GM23338 (cell line): ENCODE results near the gene MPC2. TPM values are rescaled to one million over a fixed set of nuclear protein-coding genes. Genes with fewer than 3 reads are reported as not detected.

Source experiments
- ATAC-seq: fragments of 200-7000 bp; cut with Tn5 transposase; 3 replicates; pipeline ENCODE4 v1.9.1; 2020
- DNase-seq: peaks from one replicate; pipeline ENCODE4 v3.0.0-alpha.2; 2015; ENCODE audit warnings: low spot score
- H2AFZ ChIP-seq: fragments of 200-600 bp; sonication (generic); 2 replicates; pipeline ENCODE4 v1.8.0; 2016; ENCODE audit warnings: antibody characterized with exemption, mild to moderate bottlenecking, moderate library complexity
- H3F3A ChIP-seq: fragments of 200-600 bp; sonication (generic); replicated peaks from 2 replicates; pipeline ENCODE4 v1.8.0; 2017; ENCODE audit warnings: antibody characterized with exemption, mixed run types, low read depth
- H3K27ac ChIP-seq: fragments of 200-600 bp; sonication (generic); 2 replicates; pipeline ENCODE4 v1.6.1; 2016; ENCODE audit warnings: low read depth
- H3K27me3 ChIP-seq: fragments of 200-600 bp; sonication (generic); 2 replicates; pipeline ENCODE4 v1.8.0; 2016; ENCODE audit warnings: mild to moderate bottlenecking, mixed run types, moderate library complexity; ENCODE audit not compliant: insufficient read depth
- H3K36me3 ChIP-seq: fragments of 200-600 bp; sonication (generic); 2 replicates; pipeline ENCODE4 v1.8.0; 2016; ENCODE audit warnings: mild to moderate bottlenecking; ENCODE audit not compliant: insufficient read depth
- H3K4me1 ChIP-seq: fragments of 200-600 bp; sonication (generic); 2 replicates; pipeline ENCODE4 v1.8.0; 2016; ENCODE audit warnings: mild to moderate bottlenecking, moderate library complexity; ENCODE audit not compliant: insufficient read depth
- H3K4me2 ChIP-seq: fragments of 200-600 bp; sonication (generic); 2 replicates; pipeline ENCODE4 v1.7.1; 2017; ENCODE audit warnings: mixed run types
- H3K4me3 ChIP-seq: fragments of 200-600 bp; sonication (generic); 2 replicates; pipeline ENCODE4 v1.6.1; 2016; ENCODE audit warnings: mixed run types
- H3K79me2 ChIP-seq: fragments of 200-600 bp; sonication (generic); replicated peaks from 2 replicates; pipeline ENCODE4 v1.8.0; 2017; ENCODE audit warnings: mild to moderate bottlenecking; ENCODE audit not compliant: insufficient read depth
- H3K9me2 ChIP-seq: fragments of 200-600 bp; sonication (generic); 2 replicates; pipeline ENCODE4 v1.8.0; 2017; ENCODE audit not compliant: insufficient read depth
- H4K20me1 ChIP-seq: fragments of 200-600 bp; sonication (generic); replicated peaks from 2 replicates; pipeline ENCODE4 v1.8.0; 2017; ENCODE audit warnings: mild to moderate bottlenecking; ENCODE audit not compliant: insufficient read depth
- H3K27ac Mint-ChIP-seq: 2 replicates; pipeline ENCODE4 v1.8.0; 2020; ENCODE audit warnings: inconsistent platforms, mild to moderate bottlenecking, moderate library complexity, mixed read lengths
- H3K27me3 Mint-ChIP-seq: 3 replicates; pipeline ENCODE4 v1.8.0; 2022; ENCODE audit warnings: low read depth, mild to moderate bottlenecking, moderate library complexity, mixed read lengths, inconsistent platforms; ENCODE audit not compliant: insufficient read depth, poor library complexity
- H3K36me3 Mint-ChIP-seq: 3 replicates; pipeline ENCODE4 v1.8.0; 2021; ENCODE audit warnings: low read depth, mild to moderate bottlenecking, inconsistent platforms, moderate library complexity, mixed read lengths
- H3K4me1 Mint-ChIP-seq: 3 replicates; pipeline ENCODE4 v1.8.0; 2020; ENCODE audit warnings: mild to moderate bottlenecking, inconsistent platforms, mixed read lengths
- H3K4me3 Mint-ChIP-seq: 3 replicates; pipeline ENCODE4 v1.8.0; 2021; ENCODE audit warnings: moderate library complexity, mild to moderate bottlenecking, inconsistent platforms, mixed read lengths
- H3K9me3 Mint-ChIP-seq: 3 replicates; pipeline ENCODE4 v1.8.0; 2020; ENCODE audit warnings: moderate library complexity, mild to moderate bottlenecking, inconsistent platforms, mixed read lengths
- CREB1 ChIP-seq: fragments of 250-450 bp; sonication (Bioruptor Pico); IDR thresholded peaks from 2 replicates; pipeline ENCODE4 v1.5.0; 2020; ENCODE audit warnings: low read depth, mild to moderate bottlenecking, moderate library complexity
- ETS1 ChIP-seq: IDR thresholded peaks from 2 replicates; pipeline ENCODE4 v1.6.1; 2016; ENCODE audit warnings: antibody characterized with exemption
- EZH2 ChIP-seq: fragments of 200-600 bp; sonication (generic); IDR thresholded peaks from one replicate; pipeline ENCODE4 v1.8.0; 2017; ENCODE audit warnings: antibody characterized with exemption, mild to moderate bottlenecking, low read depth; ENCODE audit not compliant: unreplicated experiment
- EZH2phosphoT487 ChIP-seq: fragments of 200-600 bp; sonication (generic); IDR thresholded peaks from one replicate; pipeline ENCODE4 v1.8.1; 2018; ENCODE audit warnings: antibody characterized with exemption; ENCODE audit not compliant: unreplicated experiment
- JUNB ChIP-seq: IDR thresholded peaks from one replicate; pipeline ENCODE4 v1.6.1; 2016; ENCODE audit warnings: antibody characterized with exemption; ENCODE audit not compliant: unreplicated experiment
- NANOG ChIP-seq: IDR thresholded peaks from 2 replicates; pipeline ENCODE4 v1.6.1; 2016; ENCODE audit warnings: antibody characterized with exemption, borderline replicate concordance
- POLR2AphosphoS5 ChIP-seq: IDR thresholded peaks from 2 replicates; pipeline ENCODE4 v1.6.1; 2016; ENCODE audit warnings: antibody characterized with exemption, low read depth
- STAT1 ChIP-seq: IDR thresholded peaks from one replicate; pipeline ENCODE4 v1.6.1; 2016; ENCODE audit warnings: antibody characterized with exemption; ENCODE audit not compliant: unreplicated experiment
- ZNF114 ChIP-seq: fragments of 250-450 bp; sonication (Bioruptor Pico); IDR thresholded peaks from 2 replicates; pipeline ENCODE4 v1.5.0; 2020; ENCODE audit warnings: mild to moderate bottlenecking, moderate library complexity
- ZNF331 ChIP-seq: fragments of 250-450 bp; sonication (Bioruptor Pico); IDR thresholded peaks from 2 replicates; pipeline ENCODE4 v1.5.0; 2020; ENCODE audit warnings: low read depth, mild to moderate bottlenecking, moderate library complexity
- polyA plus RNA-seq: library from polyadenylated mRNA; unstranded; fragments of >200 nt; fragmentation: Nextera tagmentation; extraction: Ambion mirVana; gene quantifications from 2 replicates; pipeline ENCODE4 v1.2.1, GENCODE V29; 2016
- total RNA-seq: library from RNA; depleted of rRNA; stranded (reverse); fragments of >200 nt; shearing (Covaris generic); gene quantifications from 2 replicates; pipeline ENCODE4 v1.2.3, GENCODE V29; 2014
- TF ChIP-seq, protein P1 (sequence below): IDR thresholded peaks from one replicate; pipeline ENCODE4 v1.6.1; 2018; ENCODE audit warnings: antibody characterized with exemption; ENCODE audit not compliant: unreplicated experiment
- TF ChIP-seq, protein P2 (sequence below), 2 experiments: fragments of 200-600 bp in 1 of 2; sonication (generic) in 1 of 2; conservative IDR thresholded peaks; 2 replicates each; pipeline versions ENCODE4 v1.5.1 to v1.6.1; 2016 to 2017; ENCODE audit warnings: antibody characterized with exemption in 2 of 2, low read depth in 2 of 2, mild to moderate bottlenecking in 2 of 2, moderate library complexity in 1 of 2
- TF ChIP-seq, protein P3 (sequence below): fragments of 250-450 bp; sonication (Bioruptor Pico); IDR thresholded peaks from 2 replicates; pipeline ENCODE4 v1.5.0; 2020; ENCODE audit warnings: mild to moderate bottlenecking, moderate library complexity

MPC2 gene
- total and polyA plus RNA-seq, 2 experiments from 2014 or later, result 21.6 to 76.9 TPM

GRCh38 chr1:167890400-167890799 lies 46.5 kb downstream of the MPC2 start:
- H3K79me2 ChIP-seq, result no peaks in the 10 kb centered on the region
- Mint-ChIP-seq H3K27ac (no peak overlapping the region), H3K27me3 (no peaks in the 10 kb centered on the region), H3K9me3 (peaks cover 6% of the 10 kb centered on the region; the same call in 2 of the 3 replicates), H3K4me3 (no peak overlapping the region), H3K36me3 (0 out of 3 replicates have a peak, but pooled peaks cover 3% of the 10 kb centered on the region), H3K4me1 (no peaks in the 10 kb centered on the region; the same call in 2 of the 3 replicates)
- H3K9me2 ChIP-seq, result peaks cover 2% of the 10 kb centered on the region; the same call in 1 of the 2 replicates
- H3K27me3 ChIP-seq, result no peaks in the 10 kb centered on the region
- H4K20me1 ChIP-seq, result no peaks in the 10 kb centered on the region
- TF ChIP-seq POLR2AphosphoS5 (no peak), ETS1 (no peak), JUNB (no peak), CREB1 (CRISPR knock-in tag) (no peak), EZH2 (no peak), STAT1 (no peak), ZNF331 (no peak), NANOG (no peak), EZH2phosphoT487 (no peak), ZNF114 (no peak)
- TF ChIP-seq, protein P1, sequence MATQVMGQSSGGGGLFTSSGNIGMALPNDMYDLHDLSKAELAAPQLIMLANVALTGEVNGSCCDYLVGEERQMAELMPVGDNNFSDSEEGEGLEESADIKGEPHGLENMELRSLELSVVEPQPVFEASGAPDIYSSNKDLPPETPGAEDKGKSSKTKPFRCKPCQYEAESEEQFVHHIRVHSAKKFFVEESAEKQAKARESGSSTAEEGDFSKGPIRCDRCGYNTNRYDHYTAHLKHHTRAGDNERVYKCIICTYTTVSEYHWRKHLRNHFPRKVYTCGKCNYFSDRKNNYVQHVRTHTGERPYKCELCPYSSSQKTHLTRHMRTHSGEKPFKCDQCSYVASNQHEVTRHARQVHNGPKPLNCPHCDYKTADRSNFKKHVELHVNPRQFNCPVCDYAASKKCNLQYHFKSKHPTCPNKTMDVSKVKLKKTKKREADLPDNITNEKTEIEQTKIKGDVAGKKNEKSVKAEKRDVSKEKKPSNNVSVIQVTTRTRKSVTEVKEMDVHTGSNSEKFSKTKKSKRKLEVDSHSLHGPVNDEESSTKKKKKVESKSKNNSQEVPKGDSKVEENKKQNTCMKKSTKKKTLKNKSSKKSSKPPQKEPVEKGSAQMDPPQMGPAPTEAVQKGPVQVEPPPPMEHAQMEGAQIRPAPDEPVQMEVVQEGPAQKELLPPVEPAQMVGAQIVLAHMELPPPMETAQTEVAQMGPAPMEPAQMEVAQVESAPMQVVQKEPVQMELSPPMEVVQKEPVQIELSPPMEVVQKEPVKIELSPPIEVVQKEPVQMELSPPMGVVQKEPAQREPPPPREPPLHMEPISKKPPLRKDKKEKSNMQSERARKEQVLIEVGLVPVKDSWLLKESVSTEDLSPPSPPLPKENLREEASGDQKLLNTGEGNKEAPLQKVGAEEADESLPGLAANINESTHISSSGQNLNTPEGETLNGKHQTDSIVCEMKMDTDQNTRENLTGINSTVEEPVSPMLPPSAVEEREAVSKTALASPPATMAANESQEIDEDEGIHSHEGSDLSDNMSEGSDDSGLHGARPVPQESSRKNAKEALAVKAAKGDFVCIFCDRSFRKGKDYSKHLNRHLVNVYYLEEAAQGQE, result no peak
- TF ChIP-seq, protein P2, sequence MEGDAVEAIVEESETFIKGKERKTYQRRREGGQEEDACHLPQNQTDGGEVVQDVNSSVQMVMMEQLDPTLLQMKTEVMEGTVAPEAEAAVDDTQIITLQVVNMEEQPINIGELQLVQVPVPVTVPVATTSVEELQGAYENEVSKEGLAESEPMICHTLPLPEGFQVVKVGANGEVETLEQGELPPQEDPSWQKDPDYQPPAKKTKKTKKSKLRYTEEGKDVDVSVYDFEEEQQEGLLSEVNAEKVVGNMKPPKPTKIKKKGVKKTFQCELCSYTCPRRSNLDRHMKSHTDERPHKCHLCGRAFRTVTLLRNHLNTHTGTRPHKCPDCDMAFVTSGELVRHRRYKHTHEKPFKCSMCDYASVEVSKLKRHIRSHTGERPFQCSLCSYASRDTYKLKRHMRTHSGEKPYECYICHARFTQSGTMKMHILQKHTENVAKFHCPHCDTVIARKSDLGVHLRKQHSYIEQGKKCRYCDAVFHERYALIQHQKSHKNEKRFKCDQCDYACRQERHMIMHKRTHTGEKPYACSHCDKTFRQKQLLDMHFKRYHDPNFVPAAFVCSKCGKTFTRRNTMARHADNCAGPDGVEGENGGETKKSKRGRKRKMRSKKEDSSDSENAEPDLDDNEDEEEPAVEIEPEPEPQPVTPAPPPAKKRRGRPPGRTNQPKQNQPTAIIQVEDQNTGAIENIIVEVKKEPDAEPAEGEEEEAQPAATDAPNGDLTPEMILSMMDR (conservative IDR thresholded peaks at IDR 0.05; ENCODE audit: low read depth in 2 of 2), result no peak
- TF ChIP-seq, protein P3, sequence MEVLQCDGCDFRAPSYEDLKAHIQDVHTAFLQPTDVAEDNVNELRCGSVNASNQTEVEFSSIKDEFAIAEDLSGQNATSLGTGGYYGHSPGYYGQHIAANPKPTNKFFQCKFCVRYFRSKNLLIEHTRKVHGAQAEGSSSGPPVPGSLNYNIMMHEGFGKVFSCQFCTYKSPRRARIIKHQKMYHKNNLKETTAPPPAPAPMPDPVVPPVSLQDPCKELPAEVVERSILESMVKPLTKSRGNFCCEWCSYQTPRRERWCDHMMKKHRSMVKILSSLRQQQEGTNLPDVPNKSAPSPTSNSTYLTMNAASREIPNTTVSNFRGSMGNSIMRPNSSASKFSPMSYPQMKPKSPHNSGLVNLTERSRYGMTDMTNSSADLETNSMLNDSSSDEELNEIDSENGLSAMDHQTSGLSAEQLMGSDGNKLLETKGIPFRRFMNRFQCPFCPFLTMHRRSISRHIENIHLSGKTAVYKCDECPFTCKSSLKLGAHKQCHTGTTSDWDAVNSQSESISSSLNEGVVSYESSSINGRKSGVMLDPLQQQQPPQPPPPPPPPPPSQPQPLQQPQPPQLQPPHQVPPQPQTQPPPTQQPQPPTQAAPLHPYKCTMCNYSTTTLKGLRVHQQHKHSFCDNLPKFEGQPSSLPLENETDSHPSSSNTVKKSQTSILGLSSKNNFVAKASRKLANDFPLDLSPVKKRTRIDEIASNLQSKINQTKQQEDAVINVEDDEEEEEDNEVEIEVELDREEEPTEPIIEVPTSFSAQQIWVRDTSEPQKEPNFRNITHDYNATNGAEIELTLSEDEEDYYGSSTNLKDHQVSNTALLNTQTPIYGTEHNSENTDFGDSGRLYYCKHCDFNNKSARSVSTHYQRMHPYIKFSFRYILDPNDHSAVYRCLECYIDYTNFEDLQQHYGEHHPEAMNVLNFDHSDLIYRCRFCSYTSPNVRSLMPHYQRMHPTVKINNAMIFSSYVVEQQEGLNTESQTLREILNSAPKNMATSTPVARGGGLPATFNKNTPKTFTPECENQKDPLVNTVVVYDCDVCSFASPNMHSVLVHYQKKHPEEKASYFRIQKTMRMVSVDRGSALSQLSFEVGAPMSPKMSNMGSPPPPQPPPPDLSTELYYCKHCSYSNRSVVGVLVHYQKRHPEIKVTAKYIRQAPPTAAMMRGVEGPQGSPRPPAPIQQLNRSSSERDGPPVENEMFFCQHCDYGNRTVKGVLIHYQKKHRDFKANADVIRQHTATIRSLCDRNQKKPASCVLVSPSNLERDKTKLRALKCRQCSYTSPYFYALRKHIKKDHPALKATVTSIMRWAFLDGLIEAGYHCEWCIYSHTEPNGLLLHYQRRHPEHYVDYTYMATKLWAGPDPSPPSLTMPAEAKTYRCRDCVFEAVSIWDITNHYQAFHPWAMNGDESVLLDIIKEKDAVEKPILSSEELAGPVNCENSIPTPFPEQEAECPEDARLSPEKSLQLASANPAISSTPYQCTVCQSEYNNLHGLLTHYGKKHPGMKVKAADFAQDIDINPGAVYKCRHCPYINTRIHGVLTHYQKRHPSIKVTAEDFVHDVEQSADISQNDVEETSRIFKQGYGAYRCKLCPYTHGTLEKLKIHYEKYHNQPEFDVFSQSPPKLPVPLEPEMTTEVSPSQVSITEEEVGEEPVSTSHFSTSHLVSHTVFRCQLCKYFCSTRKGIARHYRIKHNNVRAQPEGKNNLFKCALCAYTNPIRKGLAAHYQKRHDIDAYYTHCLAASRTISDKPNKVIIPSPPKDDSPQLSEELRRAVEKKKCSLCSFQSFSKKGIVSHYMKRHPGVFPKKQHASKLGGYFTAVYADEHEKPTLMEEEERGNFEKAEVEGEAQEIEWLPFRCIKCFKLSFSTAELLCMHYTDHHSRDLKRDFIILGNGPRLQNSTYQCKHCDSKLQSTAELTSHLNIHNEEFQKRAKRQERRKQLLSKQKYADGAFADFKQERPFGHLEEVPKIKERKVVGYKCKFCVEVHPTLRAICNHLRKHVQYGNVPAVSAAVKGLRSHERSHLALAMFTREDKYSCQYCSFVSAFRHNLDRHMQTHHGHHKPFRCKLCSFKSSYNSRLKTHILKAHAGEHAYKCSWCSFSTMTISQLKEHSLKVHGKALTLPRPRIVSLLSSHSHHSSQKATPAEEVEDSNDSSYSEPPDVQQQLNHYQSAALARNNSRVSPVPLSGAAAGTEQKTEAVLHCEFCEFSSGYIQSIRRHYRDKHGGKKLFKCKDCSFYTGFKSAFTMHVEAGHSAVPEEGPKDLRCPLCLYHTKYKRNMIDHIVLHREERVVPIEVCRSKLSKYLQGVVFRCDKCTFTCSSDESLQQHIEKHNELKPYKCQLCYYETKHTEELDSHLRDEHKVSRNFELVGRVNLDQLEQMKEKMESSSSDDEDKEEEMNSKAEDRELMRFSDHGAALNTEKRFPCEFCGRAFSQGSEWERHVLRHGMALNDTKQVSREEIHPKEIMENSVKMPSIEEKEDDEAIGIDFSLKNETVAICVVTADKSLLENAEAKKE (CRISPR knock-in tag), result no peak
- no peak overlapping the region for H2AFZ ChIP-seq
- H3K4me1 ChIP-seq, result no peaks in the 10 kb centered on the region
- no peak overlapping the region for H3K4me2 ChIP-seq
- no peaks in the 10 kb centered on the region for H3F3A ChIP-seq
- no peak for DNase-seq
- H3K36me3 ChIP-seq, result no peaks in the 10 kb centered on the region
- H3K27ac ChIP-seq, result no peak overlapping the region
- ATAC-seq, result no peak
- no peak overlapping the region for H3K4me3 ChIP-seq
